ENCODE results near the gene ZEB1. TPM values are rescaled to one million over a fixed set of nuclear protein-coding genes. Genes with fewer than 3 reads are reported as not detected.

ZEB1 gene
- total RNA-seq, 3 donors from 2014 or later = 8.8 to 200 (median 28.1) TPM

DNA sequence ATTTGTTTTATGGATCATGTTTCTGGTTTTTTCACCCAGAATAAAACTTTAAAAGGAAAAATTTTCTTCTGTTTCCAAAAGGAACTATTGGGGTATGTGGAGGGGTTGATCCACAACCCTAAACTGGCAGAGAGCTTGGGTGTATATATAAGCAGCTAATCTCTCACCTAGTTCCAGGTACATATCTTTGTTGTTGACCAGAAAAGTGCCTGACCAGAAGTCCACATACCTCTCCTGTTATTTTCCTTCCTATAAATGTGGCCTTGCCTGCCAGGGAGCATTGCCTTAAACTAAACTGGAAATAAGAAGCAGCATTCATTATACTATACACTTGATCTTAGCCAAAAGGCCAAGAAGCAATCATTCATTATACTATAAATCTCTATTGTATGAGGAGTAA lies 112.0 kb downstream of the ZEB1 start:
- intact Hi-C loops (cut with DNase I, micrococcal nuclease) = no loop called here
- H3K4me3 ChIP-seq = no peak overlapping the region
- no peaks in the 10 kb centered on the region for H3K36me3 ChIP-seq (ENCODE audit: low read depth)
- no peaks in the 10 kb centered on the region for H3K9me3 ChIP-seq
- TF ChIP-seq, protein P1, sequence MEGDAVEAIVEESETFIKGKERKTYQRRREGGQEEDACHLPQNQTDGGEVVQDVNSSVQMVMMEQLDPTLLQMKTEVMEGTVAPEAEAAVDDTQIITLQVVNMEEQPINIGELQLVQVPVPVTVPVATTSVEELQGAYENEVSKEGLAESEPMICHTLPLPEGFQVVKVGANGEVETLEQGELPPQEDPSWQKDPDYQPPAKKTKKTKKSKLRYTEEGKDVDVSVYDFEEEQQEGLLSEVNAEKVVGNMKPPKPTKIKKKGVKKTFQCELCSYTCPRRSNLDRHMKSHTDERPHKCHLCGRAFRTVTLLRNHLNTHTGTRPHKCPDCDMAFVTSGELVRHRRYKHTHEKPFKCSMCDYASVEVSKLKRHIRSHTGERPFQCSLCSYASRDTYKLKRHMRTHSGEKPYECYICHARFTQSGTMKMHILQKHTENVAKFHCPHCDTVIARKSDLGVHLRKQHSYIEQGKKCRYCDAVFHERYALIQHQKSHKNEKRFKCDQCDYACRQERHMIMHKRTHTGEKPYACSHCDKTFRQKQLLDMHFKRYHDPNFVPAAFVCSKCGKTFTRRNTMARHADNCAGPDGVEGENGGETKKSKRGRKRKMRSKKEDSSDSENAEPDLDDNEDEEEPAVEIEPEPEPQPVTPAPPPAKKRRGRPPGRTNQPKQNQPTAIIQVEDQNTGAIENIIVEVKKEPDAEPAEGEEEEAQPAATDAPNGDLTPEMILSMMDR (IDR thresholded peaks at IDR 0.05) = no peak
- ATAC-seq = no peak
- no peaks in the 10 kb centered on the region for H3K4me1 ChIP-seq (ENCODE audit: low read depth)
- DNase-seq = no peak

DNA sequence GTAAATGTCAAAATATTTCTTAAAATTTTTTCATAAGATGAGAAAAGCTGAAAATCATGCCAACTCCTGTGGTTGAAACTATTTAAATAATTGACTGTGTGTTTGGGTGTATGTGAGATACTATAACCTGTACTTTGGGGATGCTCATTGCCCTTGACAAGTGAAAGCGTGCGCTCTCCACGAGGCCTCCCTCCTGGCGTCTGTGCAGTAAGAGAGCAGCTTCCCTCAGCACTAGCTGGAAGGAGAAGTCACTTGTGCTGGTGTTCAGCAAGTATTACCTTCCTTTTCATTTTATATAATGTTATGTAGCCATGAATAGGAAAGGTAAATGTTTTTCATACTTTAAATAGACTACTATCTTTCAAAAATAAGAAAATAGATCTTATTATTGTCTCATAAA lies 118.9 kb downstream of the ZEB1 start:
- Histone ChIP-seq H3K4me1 (ENCODE audit: low read depth) (no peaks in the 10 kb centered on the region), H3K9me3 (no peaks in the 10 kb centered on the region), H3K36me3 (ENCODE audit: low read depth) (no peaks in the 10 kb centered on the region), H3K4me3 (no peak overlapping the region)
- TF ChIP-seq, protein P1 (IDR thresholded peaks at IDR 0.05) = no peak
- intact Hi-C loops (cut with DNase I, micrococcal nuclease) = no loop called here
- DNase-seq (no peak), ATAC-seq (no peak)

DNA sequence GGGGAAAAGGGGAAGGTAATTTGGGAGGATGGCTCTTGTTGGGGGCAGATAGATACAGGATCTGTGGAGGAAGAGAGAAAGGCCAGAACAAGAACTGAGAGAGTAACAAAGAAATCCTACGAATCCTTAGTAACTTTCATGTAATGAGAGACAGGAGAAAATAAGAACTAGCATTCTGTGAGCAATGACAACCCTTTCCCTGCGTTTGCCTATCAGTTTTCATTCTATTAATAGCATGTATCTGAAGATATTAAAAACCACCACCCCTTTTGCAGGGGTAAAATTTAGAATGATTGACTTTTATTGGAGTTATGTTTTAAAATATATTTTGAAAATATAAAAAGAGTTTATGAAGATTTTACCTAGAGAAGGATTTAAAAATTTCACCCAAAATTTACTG lies 132.8 kb downstream of the ZEB1 start:
- ATAC-seq (no peak), DNase-seq (no peak)
- H3K4me3 ChIP-seq = no peak overlapping the region
- intact Hi-C loops (cut with DNase I, micrococcal nuclease) = no loop called here
- TF ChIP-seq, protein P1 (IDR thresholded peaks at IDR 0.05) = no peak
- H3K36me3 ChIP-seq (ENCODE audit: low read depth) = no peaks in the 10 kb centered on the region
- peaks cover 2% of the 10 kb centered on the region for H3K9me3 ChIP-seq
- no peaks in the 10 kb centered on the region for H3K4me1 ChIP-seq (ENCODE audit: low read depth)

DNA sequence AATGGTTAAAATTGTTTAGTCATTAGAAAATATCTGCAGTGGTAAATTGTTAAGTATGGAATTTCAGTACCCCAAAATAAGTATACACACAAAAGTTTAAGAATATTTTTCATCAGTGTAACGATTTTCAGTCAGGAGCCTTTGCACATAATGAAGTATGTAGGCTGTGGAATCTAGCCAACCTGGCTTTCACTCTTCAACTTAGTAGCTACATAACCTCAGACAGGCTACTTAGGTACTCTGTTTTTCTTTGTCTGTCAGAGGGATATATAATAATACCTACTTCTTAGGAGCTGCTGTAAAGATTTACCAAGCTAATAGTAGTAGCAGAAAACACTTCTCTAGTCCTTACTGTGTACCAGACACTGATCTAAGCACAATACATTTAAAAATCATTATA lies 137.5 kb downstream of the ZEB1 start:
- Histone ChIP-seq H3K9me3 (no peaks in the 10 kb centered on the region), H3K4me1 (ENCODE audit: low read depth) (no peaks in the 10 kb centered on the region), H3K36me3 (ENCODE audit: low read depth) (no peaks in the 10 kb centered on the region), H3K4me3 (no peak overlapping the region)
- no peak for DNase-seq
- ATAC-seq = no peak
- intact Hi-C loops (cut with DNase I, micrococcal nuclease) = no loop called here
- TF ChIP-seq, protein P1 (IDR thresholded peaks at IDR 0.05) = no peak

DNA sequence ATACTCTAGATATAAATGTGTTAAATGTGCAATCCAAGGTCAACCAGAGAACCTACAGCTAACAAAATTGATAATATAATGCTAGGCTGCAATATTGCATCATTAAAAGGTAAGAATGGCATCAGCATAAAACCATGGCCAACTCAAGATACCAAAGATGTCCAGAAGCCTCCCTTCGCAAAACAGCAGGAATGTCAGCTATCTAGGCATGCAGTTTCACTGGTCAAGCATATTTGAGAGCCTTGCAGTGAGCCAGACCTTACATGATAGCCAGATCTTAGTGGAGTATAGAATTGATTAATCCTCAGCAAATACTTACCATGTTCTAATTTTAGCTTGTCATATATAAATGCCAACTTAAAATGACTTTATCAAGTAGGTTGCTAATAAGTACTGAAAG lies 138.8 kb downstream of the ZEB1 start:
- no peak for DNase-seq
- Histone ChIP-seq H3K9me3 (no peaks in the 10 kb centered on the region), H3K36me3 (ENCODE audit: low read depth) (no peaks in the 10 kb centered on the region), H3K4me3 (no peak overlapping the region), H3K4me1 (ENCODE audit: low read depth) (no peaks in the 10 kb centered on the region)
- no peak for ATAC-seq
- intact Hi-C loops (cut with DNase I, micrococcal nuclease) = no loop called here
- TF ChIP-seq, protein P1 (IDR thresholded peaks at IDR 0.05) = no peak

DNA sequence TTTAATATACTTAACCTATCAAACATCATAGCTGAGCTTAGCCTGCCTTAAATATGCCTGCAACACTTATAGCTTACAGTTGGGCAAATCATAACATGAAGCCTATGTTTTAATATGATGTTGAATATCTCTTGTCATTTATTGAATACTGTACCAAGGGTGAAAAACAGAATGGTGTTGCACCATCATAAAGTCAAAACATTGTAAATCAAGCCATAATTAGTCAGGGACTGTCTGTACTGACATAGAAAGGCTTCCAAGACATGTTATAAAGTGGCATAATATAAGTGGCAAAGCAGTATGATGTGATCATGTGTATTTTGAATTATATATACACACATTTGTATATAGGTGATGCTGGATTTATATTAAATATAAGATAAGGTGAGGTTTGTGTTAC lies 140.0 kb downstream of the ZEB1 start:
- TF ChIP-seq, protein P1 (IDR thresholded peaks at IDR 0.05) = no peak
- H3K4me1 ChIP-seq (ENCODE audit: low read depth) = no peaks in the 10 kb centered on the region
- intact Hi-C loops (cut with DNase I, micrococcal nuclease) = no loop called here

More for the DNA sequence above, 140.0 kb downstream of the ZEB1 start:
- ATAC-seq (no peak), DNase-seq (no peak)
- Histone ChIP-seq H3K9me3 (no peaks in the 10 kb centered on the region), H3K4me3 (no peak overlapping the region), H3K36me3 (ENCODE audit: low read depth) (no peaks in the 10 kb centered on the region)
